MM.1S (cell line): ENCODE results near the gene PLEKHM3.

ENCODE experiments used
- DNase-seq: peaks from one replicate; pipeline ENCODE4 v3.0.0-alpha.2; 2015
- H2AFZ ChIP-seq: fragments of 300-600 bp; sonication (generic); 2 replicates; pipeline ENCODE4 v1.6.0; 2016; ENCODE audit warnings: antibody characterized with exemption, low read length
- H3F3A ChIP-seq: fragments of 300-600 bp; sonication (generic); 2 replicates; pipeline ENCODE4 v1.6.1; 2016; ENCODE audit warnings: mild to moderate bottlenecking, antibody characterized with exemption, low read length, moderate library complexity, mixed read lengths; ENCODE audit not compliant: insufficient read depth
- H3K27ac ChIP-seq: fragments of 300-600 bp; sonication (generic); 2 replicates; pipeline ENCODE4 v1.5.1; 2016; ENCODE audit warnings: mild to moderate bottlenecking, low read length
- H3K27me3 ChIP-seq: fragments of 300-600 bp; sonication (generic); replicated peaks from 2 replicates; pipeline ENCODE4 v1.6.0; 2016; ENCODE audit warnings: low read length; ENCODE audit not compliant: insufficient read depth
- H3K36me3 ChIP-seq: fragments of 300-600 bp; sonication (generic); replicated peaks from 2 replicates; pipeline ENCODE4 v1.6.1; 2016; ENCODE audit warnings: mild to moderate bottlenecking, low read length, mixed read lengths; ENCODE audit not compliant: insufficient read depth
- H3K4me1 ChIP-seq: fragments of 300-600 bp; sonication (generic); 2 replicates; pipeline ENCODE4 v1.6.1; 2016; ENCODE audit warnings: low read length, mixed read lengths
- H3K4me2 ChIP-seq: fragments of 300-600 bp; sonication (generic); 2 replicates; pipeline ENCODE4 v1.6.0; 2016; ENCODE audit warnings: low read depth, low read length
- H3K4me3 ChIP-seq: fragments of 300-600 bp; sonication (generic); 2 replicates; pipeline ENCODE4 v1.5.1; 2016; ENCODE audit warnings: low read length, mixed read lengths
- H3K79me2 ChIP-seq: fragments of 300-600 bp; sonication (generic); 2 replicates; pipeline ENCODE4 v1.6.1; 2016; ENCODE audit warnings: mixed run types, low read length, mixed read lengths
- H3K9ac ChIP-seq: fragments of 300-600 bp; sonication (generic); 2 replicates; pipeline ENCODE4 v1.6.1; 2016; ENCODE audit warnings: low read length, mixed read lengths
- H3K9me2 ChIP-seq: fragments of 300-600 bp; sonication (generic); replicated peaks from 2 replicates; pipeline ENCODE4 v1.6.1; 2016; ENCODE audit warnings: mild to moderate bottlenecking, low read length, mixed read lengths; ENCODE audit not compliant: insufficient read depth
- H3K9me3 ChIP-seq: fragments of 300-600 bp; sonication (generic); replicated peaks from 2 replicates; pipeline ENCODE4 v1.6.1; 2016; ENCODE audit warnings: mild to moderate bottlenecking, low read length, mixed read lengths; ENCODE audit not compliant: insufficient read depth
- H4K20me1 ChIP-seq: fragments of 300-600 bp; sonication (generic); 2 replicates; pipeline ENCODE4 v1.6.1; 2016; ENCODE audit warnings: mild to moderate bottlenecking, low read length, moderate library complexity, mixed read lengths; ENCODE audit not compliant: insufficient read depth
- CTCF ChIP-seq: fragments of 300-600 bp; sonication (generic); IDR thresholded peaks from 2 replicates; pipeline ENCODE4 v1.5.1; 2016; ENCODE audit warnings: antibody characterized with exemption, low read length, mixed read lengths
- EZH2 ChIP-seq: fragments of 300-600 bp; sonication (generic); optimal IDR thresholded peaks from 2 replicates; pipeline ENCODE3; 2017; ENCODE audit warnings: low read depth, mild to moderate bottlenecking, antibody characterized with exemption, low read length, mixed read lengths
- EZH2phosphoT487 ChIP-seq: fragments of 300-600 bp; sonication (generic); IDR thresholded peaks from 2 replicates; pipeline ENCODE4 v1.6.1; 2018; ENCODE audit warnings: antibody characterized with exemption, low read length

PLEKHM3 gene

GRCh38 chr2:208013285-208014178, 11.8 kb downstream of the PLEKHM3 start:
- H3K27ac ChIP-seq = no peak overlapping the region
- H3K9me2 ChIP-seq = no peaks in the 10 kb centered on the region
- H4K20me1 ChIP-seq = no peaks in the 10 kb centered on the region; the same call in 1 of the 2 replicates
- no peaks in the 10 kb centered on the region for H3K36me3 ChIP-seq
- H3K4me1 ChIP-seq = no peaks in the 10 kb centered on the region
- no peak overlapping the region for H3K4me2 ChIP-seq
- DNase-seq = no peak
- H3K9ac ChIP-seq = no peak overlapping the region
- no peak for TF ChIP-seq EZH2
- no peak for TF ChIP-seq CTCF
- TF ChIP-seq EZH2phosphoT487 = no peak
- no peak overlapping the region for H2AFZ ChIP-seq
- no peaks in the 10 kb centered on the region for H3K27me3 ChIP-seq
- no peak overlapping the region for H3K4me3 ChIP-seq
- 0 out of 2 replicates have a peak, but pooled peaks cover 6% of the 10 kb centered on the region for H3K79me2 ChIP-seq
- no peaks in the 10 kb centered on the region for H3F3A ChIP-seq
- no peaks in the 10 kb centered on the region for H3K9me3 ChIP-seq

GRCh38 chr2:208012449-208012848, 12.9 kb downstream of the PLEKHM3 start:
- TF ChIP-seq EZH2 (no peak), CTCF (no peak), EZH2phosphoT487 (no peak)
- no peak overlapping the region for H3K4me2 ChIP-seq
- H3K4me3 ChIP-seq = no peak overlapping the region
- H3K36me3 ChIP-seq = no peaks in the 10 kb centered on the region
- H3K27ac ChIP-seq = no peak overlapping the region
- no peaks in the 10 kb centered on the region for H3K9me2 ChIP-seq
- H3K4me1 ChIP-seq = no peaks in the 10 kb centered on the region
- no peaks in the 10 kb centered on the region for H3F3A ChIP-seq
- no peak overlapping the region for H3K9ac ChIP-seq
- H3K27me3 ChIP-seq = no peaks in the 10 kb centered on the region
- H2AFZ ChIP-seq = no peak overlapping the region
- DNase-seq = no peak
- H4K20me1 ChIP-seq = no peaks in the 10 kb centered on the region; the same call in 1 of the 2 replicates
- no peaks in the 10 kb centered on the region for H3K9me3 ChIP-seq
- 0 out of 2 replicates have a peak, but pooled peaks cover 6% of the 10 kb centered on the region for H3K79me2 ChIP-seq

- Histone ChIP-seq H3K9me2 (no peaks in the 10 kb centered on the region), H3K27ac (no peak overlapping the region), H3F3A (no peaks in the 10 kb centered on the region), H3K27me3 (no peaks in the 10 kb centered on the region), H3K79me2 (0 out of 2 replicates have a peak, but pooled peaks cover 6% of the 10 kb centered on the region), H3K9me3 (no peaks in the 10 kb centered on the region), H3K4me3 (no peak overlapping the region), H3K4me2 (no peak overlapping the region), H3K4me1 (no peaks in the 10 kb centered on the region), H4K20me1 (no peaks in the 10 kb centered on the region; the same call in 1 of the 2 replicates), H3K36me3 (no peaks in the 10 kb centered on the region), H2AFZ (no peak overlapping the region), H3K9ac (no peak overlapping the region)
- no peak for DNase-seq
- TF ChIP-seq EZH2 = no peak
- no peak for TF ChIP-seq CTCF
- TF ChIP-seq EZH2phosphoT487 = no peak
Measured at GRCh38 chr2:208010506-208010905, 14.8 kb downstream of the PLEKHM3 start.
